DMS79 (cell line): ENCODE results near the gene LINGO1.

Experiments
- DNase-seq: peaks from one replicate; lab custom pipeline; 2025; lab: John Stamatoyannopoulos, UW

Gene LINGO1, protein sequence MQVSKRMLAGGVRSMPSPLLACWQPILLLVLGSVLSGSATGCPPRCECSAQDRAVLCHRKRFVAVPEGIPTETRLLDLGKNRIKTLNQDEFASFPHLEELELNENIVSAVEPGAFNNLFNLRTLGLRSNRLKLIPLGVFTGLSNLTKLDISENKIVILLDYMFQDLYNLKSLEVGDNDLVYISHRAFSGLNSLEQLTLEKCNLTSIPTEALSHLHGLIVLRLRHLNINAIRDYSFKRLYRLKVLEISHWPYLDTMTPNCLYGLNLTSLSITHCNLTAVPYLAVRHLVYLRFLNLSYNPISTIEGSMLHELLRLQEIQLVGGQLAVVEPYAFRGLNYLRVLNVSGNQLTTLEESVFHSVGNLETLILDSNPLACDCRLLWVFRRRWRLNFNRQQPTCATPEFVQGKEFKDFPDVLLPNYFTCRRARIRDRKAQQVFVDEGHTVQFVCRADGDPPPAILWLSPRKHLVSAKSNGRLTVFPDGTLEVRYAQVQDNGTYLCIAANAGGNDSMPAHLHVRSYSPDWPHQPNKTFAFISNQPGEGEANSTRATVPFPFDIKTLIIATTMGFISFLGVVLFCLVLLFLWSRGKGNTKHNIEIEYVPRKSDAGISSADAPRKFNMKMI

DNA sequence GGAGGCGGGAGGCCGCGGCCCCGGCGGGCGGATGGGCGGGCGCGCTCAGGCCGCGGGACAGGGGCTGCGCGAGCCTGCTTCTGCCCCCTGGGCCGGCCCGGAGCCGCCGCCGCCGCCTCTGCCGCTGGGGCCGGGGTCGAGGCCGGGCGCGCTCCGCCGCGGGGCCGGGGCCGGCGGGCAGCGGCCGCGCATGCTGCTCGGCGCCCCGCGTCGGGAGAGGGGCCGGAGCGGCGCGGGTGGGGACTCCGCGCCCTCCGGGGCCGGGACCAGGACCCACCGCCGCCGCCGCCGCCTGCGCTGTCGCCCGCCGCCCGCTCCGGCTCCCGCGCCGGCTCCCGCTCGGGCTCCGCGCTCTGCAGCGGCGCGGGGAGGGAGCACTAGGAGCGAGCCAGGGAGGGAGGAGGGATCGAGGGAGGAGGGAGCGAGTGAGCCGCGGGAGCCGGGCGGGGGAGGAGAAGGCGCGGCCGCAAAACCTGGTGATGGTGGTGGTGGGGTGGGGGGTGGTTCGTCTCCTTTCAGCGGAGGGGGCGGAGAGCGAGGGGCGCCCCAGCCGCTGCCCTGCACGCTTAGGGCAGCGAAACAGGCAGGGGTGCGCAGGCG, at the start of gene LINGO1:
TSS of gene LINGO1 (minus strand) at position 379 of the 600 bp plus-strand sequence. CDS start 597 bp downstream, outside the sequence.
- DNase-seq = no peak

DNA sequence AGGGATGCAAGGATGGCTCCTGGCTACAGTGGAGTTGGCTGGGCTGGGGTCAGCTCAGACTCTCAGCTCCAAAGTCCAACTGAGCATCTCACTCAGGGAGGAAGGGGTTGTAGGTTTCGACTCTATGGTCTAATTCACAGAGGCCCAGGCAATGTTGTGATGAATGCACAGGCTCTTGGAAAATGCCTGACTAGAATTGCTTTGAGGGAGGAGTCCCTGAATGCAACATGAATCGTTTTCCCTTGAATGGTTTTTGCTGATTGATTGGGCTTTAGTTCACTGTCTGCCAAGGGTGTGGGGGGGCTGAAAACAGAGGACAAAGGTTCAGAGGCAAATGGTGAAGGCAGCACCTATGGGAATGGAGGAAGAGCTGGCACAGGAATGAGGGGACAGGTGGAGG, 48.6 kb upstream of the LINGO1 start:
- no peak for DNase-seq

DNA sequence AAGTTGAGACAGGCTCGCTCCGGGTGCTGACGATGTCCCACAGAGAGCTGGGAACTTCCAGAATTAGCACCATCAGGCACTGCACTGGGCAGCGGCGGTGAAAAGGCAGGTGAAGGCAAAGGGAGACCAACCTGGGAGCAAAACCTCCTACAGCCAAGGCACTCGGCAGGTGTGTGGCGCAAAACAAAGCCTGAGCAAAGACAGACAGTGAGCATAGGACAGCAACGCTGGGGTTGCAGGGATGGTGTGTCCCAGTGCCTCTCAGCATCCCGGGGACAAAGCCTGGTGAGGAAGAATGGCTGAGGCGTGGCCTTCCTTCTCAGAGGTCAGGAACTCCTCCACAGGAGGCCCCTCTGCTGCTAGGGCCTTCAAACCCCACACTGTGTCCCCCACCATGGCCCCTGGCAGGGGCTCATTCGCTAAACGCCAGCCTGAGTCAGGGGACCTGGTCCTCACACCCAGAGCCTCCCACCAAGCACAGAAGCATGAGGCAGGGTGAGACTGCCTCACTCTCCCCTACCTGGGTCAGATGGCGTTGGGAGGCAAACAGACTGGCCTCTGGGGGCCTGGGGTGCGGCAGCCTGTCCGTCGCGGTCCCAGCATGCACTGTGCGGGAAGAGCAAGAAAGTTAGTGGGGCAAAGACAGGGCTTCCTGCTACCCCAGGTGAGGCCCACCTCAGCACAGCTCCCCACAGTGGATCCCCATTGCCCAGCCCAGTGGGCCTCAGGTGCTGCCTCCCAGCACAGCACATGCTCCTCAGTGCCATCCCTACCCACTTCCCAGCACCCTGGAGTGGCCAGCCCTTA, 44.1 kb upstream of the LINGO1 start:
- DNase-seq = no peak

- no peak for DNase-seq
Measured at GRCh38 chr15:77675806-77676415, 43.2 kb upstream of the LINGO1 start.

DNA sequence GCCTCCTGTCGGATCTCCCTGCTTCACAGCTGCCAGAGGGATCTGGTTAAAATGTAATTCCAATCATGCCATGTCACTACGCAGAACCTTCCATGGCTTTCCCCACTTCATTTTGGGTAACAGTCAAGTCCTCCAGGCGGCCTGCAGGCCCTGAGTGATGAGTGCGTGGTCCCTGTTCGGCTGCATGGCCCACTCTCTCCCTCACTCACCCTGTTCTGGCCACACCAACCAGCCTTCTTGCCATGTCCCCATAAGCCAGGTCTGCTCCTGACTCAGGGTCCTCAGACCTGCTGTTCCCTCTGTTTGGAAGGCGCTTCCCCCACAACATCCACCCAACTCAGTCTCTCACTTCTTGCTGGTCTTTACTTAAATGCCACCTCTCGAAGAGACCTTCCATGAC, 41.6 kb upstream of the LINGO1 start:
- DNase-seq = no peak

DNA sequence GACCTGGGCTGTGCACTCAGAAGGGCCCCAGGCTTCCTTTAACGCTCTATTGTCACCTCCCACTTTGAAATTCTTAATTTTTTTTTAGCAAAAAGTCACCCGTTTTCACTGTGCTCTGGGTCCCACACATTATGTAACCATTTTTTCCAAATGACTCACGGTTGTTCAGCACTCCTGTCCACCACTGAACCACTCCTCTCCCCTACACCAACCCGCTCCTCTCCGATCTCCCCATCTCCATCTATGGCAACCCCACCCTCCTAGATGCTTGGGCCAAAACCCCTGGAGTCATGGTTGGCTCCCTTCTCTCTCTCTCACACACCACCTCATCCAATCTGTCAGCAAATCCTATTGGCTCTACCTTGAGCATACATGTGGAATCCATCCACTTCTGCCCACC, 41.2 kb upstream of the LINGO1 start:
- DNase-seq = no peak

GRCh38 chr15:77672135-77672534, 39.4 kb upstream of the LINGO1 start:
- no peak for DNase-seq

DNA sequence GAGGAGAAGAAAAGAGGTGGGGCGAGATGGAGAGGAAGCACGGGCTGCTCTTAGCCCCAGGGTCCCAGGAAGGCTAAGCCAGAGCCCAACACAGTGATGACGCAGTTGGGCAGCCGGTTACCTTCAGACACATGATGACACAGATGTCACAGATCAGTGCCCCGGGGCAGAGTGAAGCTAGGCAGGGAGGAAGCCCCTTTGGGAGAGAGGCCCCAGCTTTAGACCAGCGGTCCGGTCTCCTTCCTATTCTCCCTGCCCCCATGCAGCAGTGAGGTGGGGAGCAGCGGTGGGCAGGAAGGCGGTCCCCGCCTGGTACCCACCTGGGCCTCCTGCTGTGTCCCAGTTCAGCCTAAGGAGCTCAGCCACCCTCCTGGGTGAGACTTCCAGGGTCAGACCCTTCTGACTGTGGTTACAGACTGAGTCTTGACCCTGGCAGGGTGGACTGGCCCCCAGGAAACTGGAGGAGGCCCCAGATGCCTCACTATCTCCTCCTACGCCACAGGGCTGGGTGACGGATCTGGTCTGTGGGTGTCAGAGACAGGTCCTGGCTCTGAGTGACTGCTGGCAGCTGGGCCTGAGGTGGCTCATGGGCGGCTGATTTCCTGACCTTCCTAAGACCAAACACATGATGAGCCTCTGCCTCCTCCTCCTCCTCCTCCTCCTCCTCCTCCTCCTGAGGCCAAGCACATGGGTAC, 38.8 kb upstream of the LINGO1 start:
- no peak for DNase-seq

DNA sequence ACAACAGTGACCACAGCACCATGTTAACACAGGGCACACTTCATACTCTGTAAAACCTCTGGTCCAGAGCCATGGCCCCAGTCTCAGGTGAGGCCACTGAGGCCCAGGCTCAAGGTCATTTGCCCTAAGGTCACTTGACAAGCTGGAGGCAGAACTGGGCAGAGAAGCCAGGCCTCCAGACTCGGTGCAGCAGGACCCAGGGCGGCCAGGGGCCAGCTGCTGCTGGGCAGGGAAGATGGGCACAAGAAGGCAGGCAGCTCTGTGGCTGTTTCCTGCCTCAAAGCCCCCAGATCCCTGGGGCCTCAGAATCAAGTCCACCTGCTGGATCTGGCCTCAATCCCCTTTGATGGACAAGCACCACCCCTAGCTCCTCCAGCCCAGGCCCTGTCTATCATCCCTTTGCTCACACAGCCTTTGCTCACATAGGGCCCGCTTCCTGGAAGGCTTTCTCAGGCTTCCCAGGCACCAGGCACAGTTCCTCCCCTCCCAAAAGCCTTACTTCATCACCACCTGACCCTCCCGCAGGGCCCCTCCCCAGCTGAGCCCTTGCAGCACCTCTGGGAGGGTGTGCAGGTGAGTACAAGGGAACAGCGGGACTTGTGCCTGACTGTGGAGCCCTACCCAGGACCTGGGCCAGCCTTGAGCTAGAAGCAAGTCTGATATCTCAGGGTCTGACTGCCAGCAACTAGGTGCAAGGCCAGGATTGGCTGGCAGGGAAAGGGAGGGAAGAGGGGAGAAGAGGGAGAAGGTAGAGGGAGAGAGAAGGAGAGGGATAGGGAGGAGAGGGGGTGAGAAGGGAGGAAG, 38.0 kb upstream of the LINGO1 start:
- DNase-seq = no peak

DNA sequence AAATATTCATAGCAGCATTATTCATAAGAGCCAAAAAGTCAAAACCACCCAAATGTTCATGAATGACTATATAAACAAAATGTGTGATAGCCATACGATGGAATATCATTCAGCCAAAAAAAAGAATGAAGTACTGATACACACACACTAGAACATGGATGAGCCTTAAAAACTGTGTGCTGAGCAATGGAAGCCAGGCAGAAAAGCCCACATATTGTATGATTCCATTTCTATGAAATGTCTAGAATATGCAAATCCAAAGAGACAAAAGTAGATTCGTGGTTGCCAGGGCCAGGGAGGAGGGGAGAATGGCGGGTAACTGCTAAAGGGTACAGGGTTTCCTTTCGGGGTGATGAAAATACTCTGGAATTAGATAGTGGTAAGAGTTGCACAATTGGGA, 37.2 kb upstream of the LINGO1 start:
- DNase-seq = no peak

- no peak for DNase-seq
Measured at GRCh38 chr15:77667338-77668234, 34.9 kb upstream of the LINGO1 start.

GRCh38 chr15:77666296-77666660, 33.6 kb upstream of the LINGO1 start:
- no peak for DNase-seq

DNA sequence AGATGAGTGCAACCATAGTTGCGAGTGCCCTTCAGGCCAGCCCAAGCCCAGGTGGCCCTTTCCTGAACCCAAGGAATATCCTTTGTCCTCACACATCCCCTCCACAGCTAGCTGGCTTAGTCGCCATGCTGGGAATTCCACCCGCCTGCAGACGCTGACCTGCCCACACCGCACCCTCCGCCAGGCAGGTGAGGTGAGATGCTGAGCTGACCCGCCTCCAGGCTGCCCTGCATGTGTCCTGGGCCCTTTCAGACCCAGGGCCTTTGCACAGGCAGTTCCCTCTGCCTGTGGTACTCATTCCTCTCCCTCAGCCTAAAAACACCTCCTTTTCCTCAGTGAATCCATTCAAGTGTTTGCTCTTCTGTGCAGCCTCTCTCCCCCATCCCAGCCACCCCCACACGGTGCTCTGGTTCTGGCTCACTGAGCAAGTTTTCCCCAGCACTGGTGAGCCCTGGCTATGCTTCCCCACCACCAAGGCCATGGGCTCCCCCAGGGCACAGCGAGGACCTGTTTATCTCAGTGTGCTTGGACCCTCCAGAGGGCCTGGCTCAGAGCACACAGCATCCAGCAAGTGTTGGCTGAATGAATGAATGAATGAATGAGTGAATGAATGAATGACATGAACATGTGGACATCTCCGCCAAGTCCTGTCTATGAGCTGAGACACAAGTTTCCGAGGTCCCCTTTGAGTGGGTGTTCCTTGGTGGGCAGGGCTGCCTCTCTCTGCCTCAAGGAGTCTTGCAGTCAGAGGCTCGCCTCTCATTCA, 33.0 kb upstream of the LINGO1 start:
- no peak for DNase-seq

DNA sequence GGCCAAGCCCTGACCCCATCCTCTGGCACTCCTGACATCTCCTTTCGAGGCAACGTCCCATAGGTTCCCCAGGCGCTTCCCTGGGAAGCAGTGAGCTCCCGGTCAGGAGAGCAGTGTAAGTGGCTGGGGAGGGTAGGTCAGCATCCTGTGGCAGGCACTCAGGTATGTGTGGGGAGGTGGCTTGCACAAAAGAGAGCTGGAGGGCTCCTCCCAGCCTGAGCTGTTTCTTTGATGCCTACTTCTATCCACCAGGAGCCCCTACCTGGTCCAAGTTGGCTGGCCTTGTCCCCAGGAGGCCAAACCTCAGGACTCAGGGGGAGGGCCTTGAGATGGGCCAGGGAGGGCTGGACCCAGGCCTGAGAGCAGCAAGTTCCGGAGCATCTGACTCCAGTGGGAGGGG, 31.7 kb upstream of the LINGO1 start:
- DNase-seq = no peak

- DNase-seq = no peak
Measured at GRCh38 chr15:77663256-77663655, 30.5 kb upstream of the LINGO1 start.

DNA sequence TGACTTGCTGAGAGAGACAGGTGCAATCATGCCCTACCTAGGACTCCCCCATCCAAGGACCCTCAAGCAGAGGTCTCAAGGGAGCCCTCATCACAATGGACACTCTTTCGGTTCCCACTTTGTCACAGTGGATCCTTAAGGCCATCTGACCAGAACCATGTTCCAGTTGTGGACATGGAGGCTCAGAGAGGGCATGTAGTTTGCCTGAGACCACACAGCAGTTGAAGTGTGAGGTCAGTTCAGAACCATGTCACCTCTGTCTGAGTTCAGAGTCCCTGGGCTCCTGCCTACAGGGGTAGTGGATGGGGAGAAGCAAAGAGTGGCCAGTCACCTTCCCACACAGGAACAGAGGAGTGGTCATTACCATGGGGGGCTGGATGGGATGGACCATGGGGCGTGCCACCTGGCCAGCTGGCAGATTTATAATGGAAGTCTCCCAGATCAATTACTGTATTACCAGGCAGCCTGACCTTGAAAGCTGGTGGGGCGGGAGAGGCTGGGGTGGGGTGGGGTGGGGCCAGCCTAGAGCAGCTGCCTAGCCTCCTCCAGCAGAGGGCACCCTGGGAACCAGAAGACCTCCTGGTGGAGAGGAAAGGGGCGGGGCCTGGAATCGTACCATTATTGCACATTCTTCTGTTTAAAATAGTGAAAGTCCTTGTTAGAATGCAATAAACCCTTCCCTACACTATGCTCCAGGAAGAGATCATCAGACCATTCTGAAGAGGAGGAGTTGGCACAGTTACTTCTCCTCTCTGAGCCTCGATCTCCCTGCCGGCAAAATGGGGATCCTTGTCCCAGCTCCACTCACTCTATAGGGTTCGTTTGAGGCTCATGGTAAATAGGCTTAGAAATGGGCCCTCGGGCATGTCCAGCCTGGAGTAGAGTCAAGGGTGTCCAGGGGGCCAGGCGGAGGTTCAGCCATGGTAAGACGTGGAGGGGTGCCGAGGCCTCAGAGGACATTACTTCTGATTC, 26.9 kb upstream of the LINGO1 start:
- no peak for DNase-seq

- DNase-seq = no peak
Measured at GRCh38 chr15:77658304-77658703, 25.6 kb upstream of the LINGO1 start.
